GM21528 (cell line): ENCODE data around the gene MACROD1.

Source experiments
- ATAC-seq: cut with Tn5 transposase; IDR thresholded peaks from one replicate; pipeline ENCODE4 v1.9.1; 2021; ENCODE audit warnings: mild to moderate bottlenecking, moderate library complexity; ENCODE audit not compliant: unreplicated experiment, low FRiP score

Gene MACROD1

GRCh38 chr11:64005691-64006090 lies 160.2 kb downstream of the MACROD1 start:
- ATAC-seq, result no peak

- ATAC-seq, result no peak
Observed at GRCh38 chr11:64004590-64004984, 161.3 kb downstream of the MACROD1 start.

- ATAC-seq, result no peak
Observed at GRCh38 chr11:64003807-64004589, 161.9 kb downstream of the MACROD1 start.

- no peak for ATAC-seq
Observed at GRCh38 chr11:64001484-64002420, 164.2 kb downstream of the MACROD1 start.

- no peak for ATAC-seq
Observed at GRCh38 chr11:64000740-64001483, 165.0 kb downstream of the MACROD1 start.

- no peak for ATAC-seq
Observed at GRCh38 chr11:64000026-64000739, 165.7 kb downstream of the MACROD1 start.

- ATAC-seq, result no peak
Observed at GRCh38 chr11:63999349-64000025, 166.4 kb downstream of the MACROD1 start.

- no peak for ATAC-seq
Observed at GRCh38 chr11:63998558-63999348, 167.2 kb downstream of the MACROD1 start.

- no peak for ATAC-seq
Observed at GRCh38 chr11:63997801-63998337, 168.0 kb downstream of the MACROD1 start.

- no peak for ATAC-seq
Observed at GRCh38 chr11:63997104-63997700, 168.7 kb downstream of the MACROD1 start.

GRCh38 chr11:63996512-63996911 lies 169.4 kb downstream of the MACROD1 start:
- no peak for ATAC-seq

- no peak for ATAC-seq
Observed at GRCh38 chr11:63993993-63994392, 171.9 kb downstream of the MACROD1 start.

- no peak for ATAC-seq
Observed at GRCh38 chr11:63993100-63993499, 172.8 kb downstream of the MACROD1 start.

GRCh38 chr11:63991558-63991957 lies 174.4 kb downstream of the MACROD1 start:
- no peak for ATAC-seq

GRCh38 chr11:63986932-63987513 lies 178.9 kb downstream of the MACROD1 start:
- ATAC-seq, result no peak

- ATAC-seq, result peak; percentile 80
Observed at GRCh38 chr11:63986156-63986931, 179.6 kb downstream of the MACROD1 start, which contains the start of gene OTUB1. Gene OTUB1, plus strand, starts transcription at chr11:63986438. Its CDS starts 19 bp downstream, at chr11:63986457.

- ATAC-seq, result peak; percentile 41
Observed at GRCh38 chr11:63985812-63986155, 180.1 kb downstream of the MACROD1 start.
